Eye (tissue), 1 donor: Measurements from ENCODE around the gene ZNF598.

ENCODE experiments used
- DNase-seq: peaks from one replicate; pipeline ENCODE4 v3.0.0-alpha.2; 2015

Gene ZNF598

DNA sequence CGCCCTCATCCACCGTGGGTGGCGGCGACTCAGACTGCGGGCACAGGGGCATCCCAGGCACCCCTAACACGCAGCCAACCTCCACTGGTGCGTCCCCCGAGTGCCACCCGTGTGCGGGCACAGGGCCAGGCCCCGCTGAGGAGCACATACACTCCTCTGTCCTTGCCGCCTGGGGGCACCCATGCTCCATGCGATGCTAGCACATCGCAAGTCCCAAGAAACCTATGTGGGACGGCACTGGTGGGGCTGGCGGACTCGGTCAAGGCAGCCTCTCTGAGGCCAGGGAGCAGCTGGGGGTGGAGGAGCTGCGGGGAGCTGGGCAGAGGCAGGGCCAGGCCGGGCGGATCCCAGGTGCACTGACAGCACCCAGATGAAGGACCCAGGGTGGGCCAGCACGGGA lies 4.0 kb downstream of the ZNF598 start:
- no peak for DNase-seq

DNA sequence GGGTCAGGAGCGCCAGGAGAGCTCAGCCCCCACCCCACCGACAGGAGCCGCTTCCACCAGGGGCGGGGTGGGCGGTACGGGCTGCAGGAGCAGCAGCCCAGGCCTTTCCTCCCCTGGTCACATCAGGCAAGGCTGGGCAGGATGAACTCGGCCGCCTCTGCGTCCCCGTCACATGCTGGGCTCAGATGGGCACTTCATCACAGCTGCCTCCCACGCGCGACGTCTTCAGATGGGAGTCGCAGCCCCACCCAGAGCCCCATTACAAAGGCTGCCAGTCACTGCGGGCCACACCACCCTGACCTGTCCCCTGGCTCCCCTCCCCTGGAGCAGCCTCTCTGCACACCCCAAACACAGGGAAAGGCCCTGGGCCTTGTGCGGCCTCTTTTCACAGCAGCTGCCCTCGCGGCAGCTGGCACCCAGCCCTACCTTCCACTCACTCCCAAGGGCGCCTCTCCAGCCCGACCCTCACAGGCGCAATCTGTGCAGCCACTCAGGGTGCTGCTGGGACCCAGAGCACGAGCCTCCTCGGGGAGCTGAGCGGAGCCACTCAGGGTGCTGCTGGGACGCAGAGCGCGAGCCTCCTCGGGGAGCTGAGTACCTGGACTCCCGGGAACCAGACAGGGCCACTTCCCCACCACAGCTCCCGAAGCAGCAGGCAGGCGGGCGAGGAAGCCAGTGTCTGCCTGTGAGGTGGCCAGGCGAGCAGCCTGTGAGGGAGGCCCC lies 4.7 kb downstream of the ZNF598 start:
- DNase-seq: peak; percentile 15

DNA sequence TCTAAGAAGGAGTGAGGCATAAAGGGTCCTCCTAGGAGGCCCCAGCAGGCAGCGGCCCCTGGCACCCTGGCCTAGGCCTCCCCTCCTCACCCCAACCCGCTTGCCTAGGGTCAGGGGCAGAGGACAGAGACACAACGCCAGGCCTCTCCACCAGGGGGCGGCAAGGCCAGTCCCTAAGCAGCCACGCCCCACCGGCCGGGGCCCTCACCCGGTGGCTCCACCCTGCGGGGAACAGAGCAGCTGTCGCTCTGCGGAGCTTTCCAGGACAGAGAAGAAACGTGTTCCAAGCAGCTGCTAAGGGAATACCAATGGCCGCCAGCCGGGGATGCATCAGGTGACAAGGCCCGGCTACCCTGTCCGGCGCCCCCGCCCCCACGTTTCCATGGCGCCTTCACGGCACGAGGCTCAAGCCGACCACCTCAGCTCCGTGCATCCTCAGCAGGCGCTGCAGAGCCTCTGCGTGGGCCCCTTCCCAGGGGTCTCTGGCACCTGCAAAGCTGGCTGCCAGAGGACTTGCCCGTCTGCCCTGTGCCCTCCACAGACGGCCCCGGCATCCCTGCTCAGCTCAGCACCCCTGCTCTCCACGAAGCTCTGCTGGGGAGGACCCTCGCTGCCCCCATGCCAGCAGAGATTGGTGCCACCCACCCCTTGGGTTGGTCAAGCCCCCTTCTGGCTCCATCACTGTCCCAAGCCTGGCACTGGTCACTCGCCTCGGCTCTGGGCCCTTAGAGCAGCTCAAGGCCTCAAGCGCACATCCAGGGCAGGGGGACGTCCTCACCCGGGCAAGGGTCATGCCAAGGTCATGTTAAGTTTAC lies 5.6 kb downstream of the ZNF598 start:
- DNase-seq: peak; percentile 96

GRCh38 chr16:2003231-2003826 lies 6.3 kb downstream of the ZNF598 start:
- no peak for DNase-seq

DNA sequence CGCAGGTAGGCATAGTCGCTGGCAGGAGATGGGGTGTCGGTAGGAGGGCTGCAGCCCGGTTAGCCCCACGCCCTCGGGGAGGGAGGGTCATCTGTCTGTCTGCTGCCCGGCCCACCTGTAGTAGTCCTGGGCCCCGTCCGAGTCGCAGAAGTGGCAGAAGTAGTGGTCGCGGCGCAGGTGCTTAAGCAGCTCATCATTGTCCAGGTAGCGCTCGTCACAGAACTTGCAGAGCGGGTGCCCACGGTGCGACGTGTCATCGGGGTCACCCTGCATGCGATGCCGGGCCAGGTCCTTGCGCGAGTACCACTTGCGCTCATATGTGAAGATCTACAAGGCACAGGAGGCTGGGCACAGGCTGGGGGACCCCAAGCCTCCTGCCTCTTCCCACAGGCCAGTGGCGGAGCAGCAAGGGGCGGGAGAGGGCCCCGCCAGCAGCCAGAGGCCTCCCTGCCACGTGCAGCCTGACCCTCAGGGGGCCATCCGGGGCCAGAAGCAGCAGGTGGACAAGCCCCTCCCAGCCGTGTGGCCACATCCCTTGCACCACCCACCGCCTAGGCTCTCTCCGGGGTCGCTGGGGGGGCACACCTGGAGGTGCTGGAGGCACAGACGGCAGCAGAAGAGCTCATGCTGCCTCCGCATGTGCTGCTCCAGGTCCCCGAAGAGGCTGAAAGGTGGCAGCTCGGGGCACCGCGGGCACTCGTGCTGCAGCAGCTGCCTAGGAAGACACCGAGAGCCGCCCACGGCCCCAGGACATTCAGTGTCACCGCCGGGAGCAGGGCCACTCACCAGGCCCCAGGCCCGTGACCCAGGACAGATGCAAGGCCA lies 7.0 kb downstream of the ZNF598 start:
- no peak for DNase-seq

DNA sequence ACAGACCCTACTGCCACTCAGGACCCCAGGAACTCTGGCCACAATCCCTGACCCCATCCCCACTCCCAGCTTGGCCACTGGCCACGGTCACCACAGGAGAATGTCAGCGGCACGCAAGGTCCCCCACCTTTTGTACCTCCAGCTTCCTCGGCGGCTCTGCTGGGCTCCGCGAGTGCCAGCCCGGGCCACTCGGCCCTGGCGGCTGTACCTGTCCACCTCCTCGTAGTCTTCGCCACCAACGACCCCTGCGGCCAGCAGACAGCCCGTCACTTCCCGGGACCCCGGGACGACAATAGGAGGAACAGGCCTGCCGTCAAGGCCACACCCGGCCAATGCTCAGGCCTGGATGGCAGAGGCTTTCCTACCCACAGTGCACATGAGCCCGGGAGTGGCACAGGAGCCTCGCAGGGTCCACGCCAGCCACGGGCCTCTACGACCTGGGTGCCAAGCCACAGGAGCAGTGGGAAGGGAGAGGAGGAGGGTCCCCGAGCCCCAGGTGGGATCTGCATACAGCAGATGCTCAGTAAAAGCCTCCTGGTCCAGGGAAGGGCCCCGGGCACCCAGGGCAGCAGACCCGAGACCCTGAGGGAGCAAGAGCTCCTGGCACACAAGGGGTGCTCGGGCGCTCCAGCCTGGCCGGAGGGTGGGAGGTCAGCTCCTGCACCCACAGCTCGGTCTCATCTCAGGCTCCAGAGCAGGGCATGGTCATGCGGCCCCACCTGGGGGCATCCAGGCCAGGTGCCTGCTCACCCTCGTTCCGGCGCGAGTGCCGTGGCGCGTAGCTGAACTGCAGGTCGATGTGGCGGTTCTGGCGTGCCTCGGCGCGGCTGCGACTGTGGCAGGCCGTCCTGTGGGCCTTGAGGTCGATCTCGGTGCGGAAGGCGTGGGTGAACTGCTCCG lies 7.9 kb downstream of the ZNF598 start:
- DNase-seq: no peak

DNA sequence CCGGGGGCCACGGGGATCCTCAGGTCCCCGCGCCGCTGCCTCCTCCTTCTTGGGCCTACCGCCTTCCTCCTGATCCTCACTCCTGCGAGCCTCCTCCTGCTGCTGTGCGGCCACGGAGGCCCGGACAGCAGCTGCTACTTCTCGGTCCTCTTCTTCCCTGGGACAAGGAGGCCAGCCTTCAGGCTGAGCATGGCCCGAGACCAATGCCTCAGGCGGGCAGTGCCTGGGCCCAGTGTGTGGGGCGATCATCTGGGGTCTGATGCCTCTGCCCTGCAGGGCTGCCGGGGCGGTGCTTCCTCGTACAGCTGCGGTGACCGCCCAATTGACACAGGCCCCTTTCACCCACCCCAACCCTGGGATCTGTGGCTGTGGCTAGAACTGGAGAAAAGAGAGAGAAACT lies 8.6 kb downstream of the ZNF598 start:
- DNase-seq: no peak

DNA sequence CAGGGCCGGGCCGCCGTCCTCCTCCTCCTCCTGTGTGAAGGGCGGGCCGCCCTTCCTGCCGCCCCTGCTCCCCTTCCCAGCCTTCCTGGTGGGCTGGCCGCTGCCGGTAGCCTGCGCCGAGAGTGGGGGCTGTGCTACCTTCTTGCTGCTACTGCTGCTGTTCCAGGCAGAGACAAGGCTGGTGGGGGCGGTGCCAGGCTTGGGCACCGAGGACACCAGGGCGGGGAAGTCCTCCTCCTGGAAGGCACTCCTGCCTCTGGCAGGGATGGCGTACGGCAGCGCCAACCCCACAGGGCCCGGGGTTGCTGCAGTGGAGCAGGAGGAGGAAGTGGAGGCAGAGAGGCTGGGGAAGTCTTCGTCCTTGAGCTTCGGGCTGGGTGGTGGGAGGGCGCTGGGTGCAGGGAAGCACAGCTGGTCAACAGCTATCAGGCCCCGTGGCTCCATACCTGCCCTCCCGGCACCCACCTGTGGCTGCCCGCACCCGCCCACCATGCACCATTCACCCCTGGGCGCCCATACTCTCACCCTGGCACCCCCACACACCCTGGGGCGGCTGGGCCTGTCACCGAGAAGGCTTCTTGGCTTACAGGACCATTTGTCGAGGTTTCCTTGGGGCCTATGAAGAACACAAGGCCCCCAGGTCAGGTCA lies 9.6 kb downstream of the ZNF598 start:
- no peak for DNase-seq

GRCh38 chr16:1998852-1999801 lies 10.5 kb downstream of the ZNF598 start:
- no peak for DNase-seq

DNA sequence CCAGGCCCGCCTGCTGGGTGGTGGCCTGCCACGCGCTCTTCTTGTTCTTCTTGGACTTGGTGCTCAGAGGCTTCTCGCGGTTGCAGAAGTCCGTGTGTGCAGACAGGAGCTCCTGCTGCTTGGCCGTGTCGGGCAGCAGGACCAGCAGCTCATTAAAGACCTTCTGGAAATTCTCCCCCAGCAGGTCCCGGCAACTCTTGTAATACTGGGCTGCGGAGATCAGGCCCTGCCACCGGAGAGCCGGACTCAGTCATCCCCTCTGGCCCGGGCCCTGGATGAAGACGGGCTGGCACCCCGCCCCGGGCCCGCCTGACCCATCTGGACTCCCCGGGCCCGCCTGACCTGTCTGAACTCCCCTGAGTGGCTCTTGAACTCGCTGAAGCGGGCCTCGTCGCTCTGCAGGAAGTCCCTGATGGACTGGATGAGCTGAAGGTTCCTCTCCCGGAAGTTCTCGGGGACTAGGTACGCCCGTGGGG lies 11.2 kb downstream of the ZNF598 start:
- DNase-seq: no peak

DNA sequence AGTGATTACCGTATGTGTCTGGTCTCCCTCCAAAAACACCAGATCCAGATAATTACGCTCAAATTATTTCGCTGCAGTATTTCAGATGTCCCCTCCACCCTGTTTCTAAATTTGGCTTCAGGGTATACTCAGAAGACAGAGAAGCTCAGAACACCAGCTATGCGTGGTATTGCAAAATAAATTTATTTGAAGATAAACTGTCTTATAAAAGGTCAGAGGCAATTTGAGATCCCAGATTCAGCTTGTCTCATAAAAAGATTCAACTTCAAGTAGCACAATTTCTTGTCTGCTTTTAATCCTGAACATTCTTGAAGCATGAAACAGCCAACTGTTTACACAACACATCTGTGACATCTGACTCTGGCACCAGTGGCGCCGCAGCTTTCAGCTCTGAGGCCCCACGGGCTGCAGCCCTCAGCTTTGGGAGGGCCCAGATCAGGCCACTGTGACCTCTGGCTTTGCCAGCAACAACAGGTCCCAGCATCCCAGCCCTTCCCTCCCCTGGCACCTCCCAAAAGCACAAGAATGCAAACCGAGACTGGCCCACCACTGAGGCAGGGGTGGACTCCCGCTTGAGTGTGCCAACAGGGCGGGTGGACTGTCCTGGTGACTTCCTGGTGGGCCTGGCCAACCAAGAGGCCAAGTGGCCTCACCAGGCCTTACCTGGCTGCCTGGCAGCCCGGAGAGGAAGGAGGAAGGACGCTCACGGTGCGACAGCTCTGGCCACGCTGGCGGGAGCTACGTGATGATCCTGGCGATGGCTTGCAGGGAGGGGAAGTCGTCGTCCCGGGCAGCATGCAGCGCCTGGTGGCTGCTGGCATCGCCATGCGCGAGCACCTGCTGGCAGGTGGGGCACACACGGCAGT lies 11.9 kb downstream of the ZNF598 start:
- DNase-seq: no peak

- no peak for DNase-seq
Observed at GRCh38 chr16:1993731-1994131, 15.9 kb downstream of the ZNF598 start.

- peak; percentile 25 for DNase-seq
Observed at GRCh38 chr16:1992704-1993317, 16.8 kb downstream of the ZNF598 start.

- DNase-seq: peak; percentile 95
Observed at GRCh38 chr16:1991948-1992703, 17.5 kb downstream of the ZNF598 start.

DNA sequence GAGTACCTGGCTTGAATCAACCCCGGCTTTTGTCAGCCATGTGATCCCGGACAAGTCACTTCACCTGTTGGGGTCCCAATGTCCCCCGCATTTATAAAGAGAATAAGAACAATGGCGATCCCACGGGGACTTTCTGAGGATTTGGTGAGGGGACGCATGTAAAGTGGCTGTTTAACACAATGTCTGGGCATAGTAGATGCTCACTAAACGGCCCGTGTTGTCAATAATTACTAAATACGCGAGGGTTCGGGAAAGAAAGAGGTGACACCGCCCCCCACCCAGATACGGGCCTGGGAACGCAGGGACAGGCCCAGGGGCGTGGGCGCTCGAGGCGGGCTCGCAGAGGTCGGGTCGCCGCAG lies 18.1 kb downstream of the ZNF598 start:
- DNase-seq: peak; percentile 46

- DNase-seq: no peak
Observed at GRCh38 chr16:1991135-1991551, 18.5 kb downstream of the ZNF598 start.

DNA sequence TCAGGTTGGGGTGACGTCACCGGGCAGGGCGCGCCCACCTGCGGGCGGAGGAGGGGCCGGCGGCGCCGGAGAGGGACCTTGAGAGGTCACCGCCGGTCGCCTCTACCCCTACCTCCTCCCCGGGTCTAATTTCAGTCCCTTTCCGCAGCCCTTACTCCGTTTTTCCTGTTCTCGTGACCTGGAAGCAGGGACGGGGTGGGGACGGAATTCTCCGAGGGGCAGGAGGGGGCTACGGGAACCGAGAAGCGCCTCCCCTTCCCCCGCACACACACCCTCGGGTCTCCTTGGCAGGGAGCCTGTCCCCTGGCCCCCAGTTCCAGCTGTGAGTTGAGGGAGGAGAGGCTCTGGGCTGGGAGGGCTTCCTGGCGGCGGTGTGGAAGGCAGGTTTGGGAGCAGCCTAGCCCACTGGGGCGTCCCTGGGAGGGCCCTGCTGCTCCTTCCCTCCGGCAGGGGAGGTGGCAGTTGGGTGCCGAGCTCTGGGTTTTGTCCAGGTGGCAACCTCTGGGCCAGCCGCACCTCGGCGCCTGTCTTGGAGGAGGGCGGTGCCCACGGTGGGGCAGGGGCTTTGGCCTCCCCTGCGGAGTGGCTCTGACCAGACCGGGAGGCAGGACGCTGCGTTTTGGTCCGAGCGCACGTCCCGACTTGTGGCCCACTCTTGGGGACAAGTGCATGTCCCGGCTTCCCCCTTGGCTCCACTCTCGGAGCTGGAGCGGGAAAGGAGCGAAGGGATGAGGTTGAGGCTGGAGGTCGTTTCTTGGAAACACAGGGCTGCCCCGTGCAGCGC lies 19.1 kb downstream of the ZNF598 start:
- peak; percentile 44 for DNase-seq
